Esophagus (tissue), 2 donors: ENCODE results near the gene BUD31. TPM values are rescaled to one million over a fixed set of nuclear protein-coding genes. Genes with fewer than 3 reads are reported as not detected.
"Not testable (repeated sequence)": the region's sequence is repeated elsewhere in the genome, so short reads cannot be mapped to it uniquely, and the experiment has no call there.

Experiments
- H3K27ac ChIP-seq, 2 donors: one replicate each; pipeline ENCODE4 v1.5.1; 2013; ENCODE audit warnings: low read depth in 2 of 2, mild to moderate bottlenecking in 2 of 2, inconsistent platforms in 1 of 2, low read length in 1 of 2, moderate library complexity in 1 of 2
- H3K27me3 ChIP-seq, 2 donors: one replicate each; pipeline ENCODE4 v1.6.1; 2013; ENCODE audit warnings: low read length in 2 of 2, control low read depth in 1 of 2, mild to moderate bottlenecking in 1 of 2; ENCODE audit not compliant: insufficient read depth in 2 of 2, control insufficient read depth in 1 of 2
- H3K36me3 ChIP-seq, 2 donors: one replicate each; pipeline ENCODE4 v1.6.1; 2013; ENCODE audit warnings: low read length in 1 of 2; ENCODE audit not compliant: control insufficient read depth in 2 of 2, insufficient read depth in 2 of 2
- H3K4me1 ChIP-seq, 2 donors: one replicate each; pipeline ENCODE4 v1.6.1; 2013; ENCODE audit warnings: low read length in 1 of 2; ENCODE audit not compliant: control insufficient read depth in 2 of 2, insufficient read depth in 2 of 2
- H3K4me3 ChIP-seq, 2 donors: one replicate each; pipeline ENCODE4 v1.5.1; 2013; ENCODE audit warnings: low read length in 2 of 2, mild to moderate bottlenecking in 2 of 2, low read depth in 1 of 2, moderate library complexity in 1 of 2
- H3K9me3 ChIP-seq, 2 donors: one replicate each; pipeline ENCODE4 v1.6.1; 2013; ENCODE audit warnings: mild to moderate bottlenecking in 2 of 2, low read depth in 1 of 2, low read length in 1 of 2, moderate library complexity in 1 of 2; ENCODE audit not compliant: control insufficient read depth in 2 of 2, insufficient read depth in 1 of 2
- WGBS, 2 donors: extraction: QIAGEN DNeasy Blood & Tissue Kit; methylation state at CpG; one replicate each; pipeline ENCODE4 v1.1.7; 2013; 5-methylcytosine and 5-hydroxymethylcytosine counted together
- polyA plus RNA-seq, 2 donors: library from polyadenylated mRNA; stranded (reverse); fragments of 200-250 nt; gene quantifications; one replicate each; pipeline ENCODE4 v1.2.3, GENCODE V29; 2013
- donor health status: healthy with polysubstance abuse.
- donor health status: Bipolar disorder and iron deficiency.

BUD31 gene
- polyA plus RNA-seq, 2 donors, result 93.8 to 100 TPM

- H3K36me3 ChIP-seq, result peaks cover 22 to 48% of the 10 kb centered on the region in 2 donors
- WGBS, 2 donors, result 87 to 88% methylated on average over 11 of the region's 11 CpGs
- no peaks in the 10 kb centered on the region for H3K27me3 ChIP-seq
- no peaks in the 10 kb centered on the region for H3K9me3 ChIP-seq
- H3K4me3 ChIP-seq, result no peak overlapping the region
- H3K4me1 ChIP-seq, result no peaks in the 10 kb centered on the region
- H3K27ac ChIP-seq, result no peak overlapping the region
Observed at GRCh38 chr7:99422186-99422585, 13.4 kb downstream of the BUD31 start.

- H3K27ac ChIP-seq, result no peak overlapping the region
- no peak overlapping the region for H3K4me3 ChIP-seq
- no peaks in the 10 kb centered on the region for H3K4me1 ChIP-seq
- H3K36me3 ChIP-seq, result peaks cover 22 to 43% of the 10 kb centered on the region in 2 donors
- WGBS, 2 donors, result 72% methylated on average over 5 of the region's 5 CpGs
- no peaks in the 10 kb centered on the region for H3K27me3 ChIP-seq
- H3K9me3 ChIP-seq, result no peaks in the 10 kb centered on the region
Observed at GRCh38 chr7:99422625-99423024, 13.9 kb downstream of the BUD31 start.

- Histone ChIP-seq H3K27me3 (no peaks in the 10 kb centered on the region), H3K27ac (no peak overlapping the region), H3K36me3 (peaks cover 11 to 34% of the 10 kb centered on the region in 2 donors), H3K9me3 (no peaks in the 10 kb centered on the region), H3K4me3 (no peak overlapping the region), H3K4me1 (no peaks in the 10 kb centered on the region)
- WGBS, 2 donors, result 92% methylated on average over 23 to 24 of the region's 24 CpGs
Observed at GRCh38 chr7:99424932-99425730, 16.4 kb downstream of the BUD31 start.

- Histone ChIP-seq H3K27ac (no peak overlapping the region), H3K27me3 (no peaks in the 10 kb centered on the region), H3K36me3 (peaks cover 13 to 34% of the 10 kb centered on the region in 2 donors), H3K4me3 (no peak overlapping the region), H3K9me3 (no peaks in the 10 kb centered on the region), H3K4me1 (peaks cover 0 to 6% of the 10 kb centered on the region in 2 donors)
- 81 to 87% methylated on average over 10 of the region's 10 CpGs for WGBS, 2 donors
Observed at GRCh38 chr7:99428972-99429566, 20.3 kb downstream of the BUD31 start.

GRCh38 chr7:99429756-99430155 lies 21.0 kb downstream of the BUD31 start:
- H3K4me1 ChIP-seq, result peaks cover 0 to 6% of the 10 kb centered on the region in 2 donors
- no peak overlapping the region for H3K4me3 ChIP-seq
- no peaks in the 10 kb centered on the region for H3K27me3 ChIP-seq
- H3K36me3 ChIP-seq, result peaks cover 10 to 30% of the 10 kb centered on the region in 2 donors
- H3K9me3 ChIP-seq, result no peaks in the 10 kb centered on the region
- WGBS, 2 donors, result 92 to 94% methylated on average over 8 of the region's 8 CpGs
- H3K27ac ChIP-seq, result no peak overlapping the region

- WGBS, 2 donors, result 60 to 62% methylated on average over 13 of the region's 13 CpGs
- not testable (repeated sequence) for H3K27me3 ChIP-seq, H3K4me3 ChIP-seq, H3K9me3 ChIP-seq
- peaks cover 0 to 10% of the 10 kb centered on the region in 2 donors for H3K4me1 ChIP-seq
- peak overlapping the region; percentile 45 to 65 for H3K27ac ChIP-seq
- H3K36me3 ChIP-seq, result peaks cover 4 to 25% of the 10 kb centered on the region in 2 donors
Observed at GRCh38 chr7:99431756-99432540, 23.2 kb downstream of the BUD31 start.

GRCh38 chr7:99433158-99433557 lies 24.4 kb downstream of the BUD31 start:
- 94 to 95% methylated on average over 9 of the region's 9 CpGs for WGBS, 2 donors
- peaks cover 4 to 25% of the 10 kb centered on the region in 2 donors for H3K36me3 ChIP-seq
- peaks cover 0 to 14% of the 10 kb centered on the region in 2 donors for H3K4me1 ChIP-seq
- no peak overlapping the region for H3K27ac ChIP-seq
- H3K27me3 ChIP-seq, result no peaks in the 10 kb centered on the region
- no peaks in the 10 kb centered on the region for H3K9me3 ChIP-seq
- H3K4me3 ChIP-seq, result no peak overlapping the region

- Histone ChIP-seq H3K36me3 (peaks cover 4 to 6% of the 10 kb centered on the region in 2 donors), H3K27me3 (no peaks in the 10 kb centered on the region), H3K9me3 (no peaks in the 10 kb centered on the region), H3K4me1 (peaks cover 5 to 18% of the 10 kb centered on the region in 2 donors), H3K4me3 (peak overlapping the region; percentile 90 to 98), H3K27ac (peak overlapping the region; percentile 85 to 86)
- WGBS, 2 donors, result 15 to 18% methylated on average over 19 to 20 of the region's 20 CpGs
Observed at GRCh38 chr7:99437946-99438572, 29.3 kb downstream of the BUD31 start.
